ENCODE results near the gene PLET1. TPM values are rescaled to one million over a fixed set of nuclear protein-coding genes. Genes with fewer than 3 reads are reported as not detected.
A peak's percentile ranks its signal among the peaks of the same experiment; 100 is the strongest.

PLET1 gene
- total and polyA plus RNA-seq, 9 of the 15 experiments (the other 6 are each of a cell fraction or from before 2014, with no cell fraction given) = not detected

DNA sequence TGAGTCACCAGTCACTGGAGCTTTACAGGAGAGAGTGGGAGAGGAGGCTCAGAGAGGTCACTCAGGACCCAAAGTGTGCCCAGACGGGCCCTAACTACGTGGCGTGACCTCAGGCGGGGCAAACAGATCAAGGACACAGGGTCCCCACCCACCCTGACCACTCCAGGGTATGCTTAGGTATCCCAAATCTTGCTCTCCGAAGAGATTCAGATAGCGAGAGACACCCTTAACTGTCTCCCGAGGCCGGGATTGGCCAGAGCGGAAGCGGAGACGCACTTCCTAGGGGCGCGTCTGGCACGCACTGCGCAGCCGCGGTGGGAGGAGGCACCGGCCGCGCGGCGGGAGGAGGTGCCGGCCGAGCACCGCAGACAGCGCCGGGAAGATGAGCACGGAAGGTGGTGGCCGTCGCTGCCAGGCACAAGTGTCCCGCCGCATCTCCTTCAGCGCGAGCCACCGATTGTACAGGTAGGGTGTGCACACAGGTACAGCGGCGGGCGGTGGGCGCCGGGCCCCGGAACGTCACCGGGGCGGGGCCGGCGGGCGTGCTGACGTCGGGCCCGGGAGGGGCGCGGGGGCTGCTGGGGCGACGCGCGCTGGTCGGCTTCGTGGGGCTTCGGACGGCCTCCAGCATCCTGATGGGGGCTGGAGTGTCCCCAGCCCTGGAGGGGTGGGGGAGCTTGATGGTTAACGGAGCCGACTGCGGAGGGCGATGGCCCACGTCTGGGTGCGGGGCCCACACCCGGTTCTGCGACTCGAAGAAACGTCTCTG lies 34.4 kb downstream of the PLET1 start, which contains the start of gene PTS (continued):
- TF ChIP-seq, protein P1, sequence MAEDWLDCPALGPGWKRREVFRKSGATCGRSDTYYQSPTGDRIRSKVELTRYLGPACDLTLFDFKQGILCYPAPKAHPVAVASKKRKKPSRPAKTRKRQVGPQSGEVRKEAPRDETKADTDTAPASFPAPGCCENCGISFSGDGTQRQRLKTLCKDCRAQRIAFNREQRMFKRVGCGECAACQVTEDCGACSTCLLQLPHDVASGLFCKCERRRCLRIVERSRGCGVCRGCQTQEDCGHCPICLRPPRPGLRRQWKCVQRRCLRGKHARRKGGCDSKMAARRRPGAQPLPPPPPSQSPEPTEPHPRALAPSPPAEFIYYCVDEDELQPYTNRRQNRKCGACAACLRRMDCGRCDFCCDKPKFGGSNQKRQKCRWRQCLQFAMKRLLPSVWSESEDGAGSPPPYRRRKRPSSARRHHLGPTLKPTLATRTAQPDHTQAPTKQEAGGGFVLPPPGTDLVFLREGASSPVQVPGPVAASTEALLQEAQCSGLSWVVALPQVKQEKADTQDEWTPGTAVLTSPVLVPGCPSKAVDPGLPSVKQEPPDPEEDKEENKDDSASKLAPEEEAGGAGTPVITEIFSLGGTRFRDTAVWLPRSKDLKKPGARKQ (CRISPR knock-in tag; IDR thresholded peaks at IDR 0.05) = no peak
- TF ChIP-seq CEBPB (tag; IDR thresholded peaks at IDR 0.05) (peak; percentile 11; the same call in 1 of the 2 replicates), KDM5B (IDR thresholded peaks at IDR 0.05; ENCODE audit: insufficient replicate concordance, low read depth, low read length) (peak; percentile 92), POLR2G (IDR thresholded peaks at IDR 0.05; ENCODE audit: low read depth, low read length) (peak; percentile 94), MEF2D (tag; conservative IDR thresholded peaks at IDR 0.05; ENCODE audit: low read depth) (no peak), HMGN3 (IDR thresholded peaks at IDR 0.05; ENCODE audit: borderline replicate concordance, extremely low read depth, insufficient read length, low read depth, low read length) (peak; percentile 77), GABPA (tag; conservative IDR thresholded peaks at IDR 0.05; ENCODE audit: low read depth) (peak; percentile 78), ZNF197 (CRISPR knock-in tag; IDR thresholded peaks at IDR 0.05; ENCODE audit: low read depth) (no peak), PHB2 (IDR thresholded peaks at IDR 0.05; ENCODE audit: low read depth) (no peak), NCOA6 (IDR thresholded peaks at IDR 0.05) (no peak)
- TF ChIP-seq, protein P2, sequence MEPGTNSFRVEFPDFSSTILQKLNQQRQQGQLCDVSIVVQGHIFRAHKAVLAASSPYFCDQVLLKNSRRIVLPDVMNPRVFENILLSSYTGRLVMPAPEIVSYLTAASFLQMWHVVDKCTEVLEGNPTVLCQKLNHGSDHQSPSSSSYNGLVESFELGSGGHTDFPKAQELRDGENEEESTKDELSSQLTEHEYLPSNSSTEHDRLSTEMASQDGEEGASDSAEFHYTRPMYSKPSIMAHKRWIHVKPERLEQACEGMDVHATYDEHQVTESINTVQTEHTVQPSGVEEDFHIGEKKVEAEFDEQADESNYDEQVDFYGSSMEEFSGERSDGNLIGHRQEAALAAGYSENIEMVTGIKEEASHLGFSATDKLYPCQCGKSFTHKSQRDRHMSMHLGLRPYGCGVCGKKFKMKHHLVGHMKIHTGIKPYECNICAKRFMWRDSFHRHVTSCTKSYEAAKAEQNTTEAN (CRISPR knock-in tag; IDR thresholded peaks at IDR 0.05) = no peak
- TF ChIP-seq, protein P3, sequence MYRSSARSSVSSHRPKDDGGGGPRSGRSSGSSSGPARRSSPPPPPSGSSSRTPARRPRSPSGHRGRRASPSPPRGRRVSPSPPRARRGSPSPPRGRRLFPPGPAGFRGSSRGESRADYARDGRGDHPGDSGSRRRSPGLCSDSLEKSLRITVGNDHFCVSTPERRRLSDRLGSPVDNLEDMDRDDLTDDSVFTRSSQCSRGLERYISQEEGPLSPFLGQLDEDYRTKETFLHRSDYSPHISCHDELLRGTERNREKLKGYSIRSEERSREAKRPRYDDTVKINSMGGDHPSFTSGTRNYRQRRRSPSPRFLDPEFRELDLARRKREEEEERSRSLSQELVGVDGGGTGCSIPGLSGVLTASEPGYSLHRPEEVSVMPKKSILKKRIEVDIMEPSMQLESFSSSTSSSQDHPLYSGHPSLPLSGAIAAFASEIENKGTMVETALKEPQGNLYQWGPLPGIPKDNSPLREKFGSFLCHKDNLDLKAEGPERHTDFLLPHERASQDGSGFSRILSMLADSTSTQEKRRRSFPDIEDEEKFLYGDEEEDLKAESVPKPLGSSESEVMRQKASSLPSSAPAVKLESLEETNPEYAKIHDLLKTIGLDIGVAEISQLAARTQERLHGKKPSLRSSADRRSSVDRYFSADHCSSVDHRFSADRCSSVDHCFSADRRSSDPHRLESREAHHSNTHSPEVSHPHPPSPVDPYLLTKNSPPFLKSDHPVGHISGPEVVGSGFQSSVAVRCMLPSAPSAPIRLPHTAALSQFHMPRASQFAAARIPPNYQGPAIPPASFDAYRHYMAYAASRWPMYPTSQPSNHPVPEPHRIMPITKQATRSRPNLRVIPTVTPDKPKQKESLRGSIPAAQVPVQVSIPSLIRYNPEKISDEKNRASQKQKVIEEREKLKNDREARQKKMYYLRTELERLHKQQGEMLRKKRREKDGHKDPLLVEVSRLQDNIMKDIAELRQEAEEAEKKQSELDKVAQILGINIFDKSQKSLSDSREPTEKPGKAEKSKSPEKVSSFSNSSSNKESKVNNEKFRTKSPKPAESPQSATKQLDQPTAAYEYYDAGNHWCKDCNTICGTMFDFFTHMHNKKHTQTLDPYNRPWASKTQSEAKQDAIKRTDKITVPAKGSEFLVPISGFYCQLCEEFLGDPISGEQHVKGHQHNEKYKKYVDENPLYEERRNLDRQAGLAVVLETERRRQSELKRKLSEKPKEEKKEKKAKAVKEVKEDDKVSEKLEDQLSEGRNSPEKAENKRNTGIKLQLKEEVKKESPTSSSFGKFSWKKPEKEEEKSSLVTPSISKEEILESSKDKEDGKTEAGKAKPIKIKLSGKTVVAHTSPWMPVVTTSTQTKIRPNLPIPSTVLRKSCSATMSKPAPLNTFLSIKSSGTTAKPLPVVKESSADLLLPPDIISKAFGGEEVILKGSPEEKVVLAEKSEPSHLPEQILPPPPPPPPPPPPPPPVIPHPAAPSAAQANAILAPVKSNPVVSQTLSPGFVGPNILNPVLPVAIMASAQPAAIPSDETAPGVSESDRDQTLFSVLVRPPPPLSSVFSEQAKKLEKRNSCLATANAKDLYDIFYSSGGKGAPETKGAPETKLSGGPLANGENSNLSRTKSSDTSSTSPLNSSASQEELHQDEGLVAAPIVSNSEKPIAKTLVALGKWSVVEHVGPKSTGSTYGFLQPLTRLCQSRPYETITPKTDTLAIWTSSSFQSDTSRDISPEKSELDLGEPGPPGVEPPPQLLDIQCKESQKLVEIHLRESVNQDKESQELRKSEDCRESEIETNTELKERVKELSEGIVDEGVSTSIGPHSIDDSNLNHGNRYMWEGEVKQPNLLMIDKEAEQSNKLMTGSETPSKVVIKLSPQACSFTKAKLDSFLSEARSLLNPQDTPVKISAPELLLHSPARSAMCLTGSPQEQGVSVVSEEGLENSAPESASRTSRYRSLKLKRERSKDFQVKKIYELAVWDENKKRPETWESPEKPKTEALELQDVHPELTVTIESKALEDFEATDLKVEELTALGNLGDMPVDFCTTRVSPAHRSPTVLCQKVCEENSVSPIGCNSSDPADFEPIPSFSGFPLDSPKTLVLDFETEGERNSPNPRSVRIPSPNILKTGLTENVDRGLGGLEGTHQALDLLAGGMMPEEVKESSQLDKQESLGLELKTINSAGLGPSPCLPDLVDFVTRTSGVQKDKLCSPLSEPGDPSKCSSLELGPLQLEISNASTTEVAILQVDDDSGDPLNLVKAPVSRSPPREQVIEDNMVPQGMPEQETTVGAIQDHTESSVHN (IDR thresholded peaks at IDR 0.05; ENCODE audit: borderline replicate concordance in 1 of 2, low read depth in 1 of 2) = no peak
- TF ChIP-seq, protein P4, sequence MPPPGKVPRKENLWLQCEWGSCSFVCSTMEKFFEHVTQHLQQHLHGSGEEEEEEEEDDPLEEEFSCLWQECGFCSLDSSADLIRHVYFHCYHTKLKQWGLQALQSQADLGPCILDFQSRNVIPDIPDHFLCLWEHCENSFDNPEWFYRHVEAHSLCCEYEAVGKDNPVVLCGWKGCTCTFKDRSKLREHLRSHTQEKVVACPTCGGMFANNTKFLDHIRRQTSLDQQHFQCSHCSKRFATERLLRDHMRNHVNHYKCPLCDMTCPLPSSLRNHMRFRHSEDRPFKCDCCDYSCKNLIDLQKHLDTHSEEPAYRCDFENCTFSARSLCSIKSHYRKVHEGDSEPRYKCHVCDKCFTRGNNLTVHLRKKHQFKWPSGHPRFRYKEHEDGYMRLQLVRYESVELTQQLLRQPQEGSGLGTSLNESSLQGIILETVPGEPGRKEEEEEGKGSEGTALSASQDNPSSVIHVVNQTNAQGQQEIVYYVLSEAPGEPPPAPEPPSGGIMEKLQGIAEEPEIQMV (tag; conservative IDR thresholded peaks at IDR 0.05; ENCODE audit: low read depth) = no peak
